GM23338 (cell line): ENCODE data around the gene SRSF8. TPM values are rescaled to one million over a fixed set of nuclear protein-coding genes. Genes with fewer than 3 reads are reported as not detected.

Experiments
- ATAC-seq: fragments of 200-7000 bp; cut with Tn5 transposase; 3 replicates; pipeline ENCODE4 v1.9.1; 2020
- DNase-seq: peaks from one replicate; pipeline ENCODE4 v3.0.0-alpha.2; 2015; ENCODE audit warnings: low spot score
- H2AFZ ChIP-seq: fragments of 200-600 bp; sonication (generic); 2 replicates; pipeline ENCODE4 v1.8.0; 2016; ENCODE audit warnings: antibody characterized with exemption, mild to moderate bottlenecking, moderate library complexity
- H3F3A ChIP-seq: fragments of 200-600 bp; sonication (generic); replicated peaks from 2 replicates; pipeline ENCODE4 v1.8.0; 2017; ENCODE audit warnings: antibody characterized with exemption, mixed run types, low read depth
- H3K27ac ChIP-seq: fragments of 200-600 bp; sonication (generic); 2 replicates; pipeline ENCODE4 v1.6.1; 2016; ENCODE audit warnings: low read depth
- H3K27me3 ChIP-seq: fragments of 200-600 bp; sonication (generic); 2 replicates; pipeline ENCODE4 v1.8.0; 2016; ENCODE audit warnings: mild to moderate bottlenecking, mixed run types, moderate library complexity; ENCODE audit not compliant: insufficient read depth
- H3K36me3 ChIP-seq: fragments of 200-600 bp; sonication (generic); 2 replicates; pipeline ENCODE4 v1.8.0; 2016; ENCODE audit warnings: mild to moderate bottlenecking; ENCODE audit not compliant: insufficient read depth
- H3K4me1 ChIP-seq: fragments of 200-600 bp; sonication (generic); 2 replicates; pipeline ENCODE4 v1.8.0; 2016; ENCODE audit warnings: mild to moderate bottlenecking, moderate library complexity; ENCODE audit not compliant: insufficient read depth
- H3K4me2 ChIP-seq: fragments of 200-600 bp; sonication (generic); 2 replicates; pipeline ENCODE4 v1.7.1; 2017; ENCODE audit warnings: mixed run types
- H3K4me3 ChIP-seq: fragments of 200-600 bp; sonication (generic); 2 replicates; pipeline ENCODE4 v1.6.1; 2016; ENCODE audit warnings: mixed run types
- H3K79me2 ChIP-seq: fragments of 200-600 bp; sonication (generic); replicated peaks from 2 replicates; pipeline ENCODE4 v1.8.0; 2017; ENCODE audit warnings: mild to moderate bottlenecking; ENCODE audit not compliant: insufficient read depth
- H3K9me2 ChIP-seq: fragments of 200-600 bp; sonication (generic); 2 replicates; pipeline ENCODE4 v1.8.0; 2017; ENCODE audit not compliant: insufficient read depth
- H4K20me1 ChIP-seq: fragments of 200-600 bp; sonication (generic); replicated peaks from 2 replicates; pipeline ENCODE4 v1.8.0; 2017; ENCODE audit warnings: mild to moderate bottlenecking; ENCODE audit not compliant: insufficient read depth
- H3K27ac Mint-ChIP-seq: 2 replicates; pipeline ENCODE4 v1.8.0; 2020; ENCODE audit warnings: inconsistent platforms, mild to moderate bottlenecking, moderate library complexity, mixed read lengths
- H3K27me3 Mint-ChIP-seq: 3 replicates; pipeline ENCODE4 v1.8.0; 2022; ENCODE audit warnings: low read depth, mild to moderate bottlenecking, moderate library complexity, mixed read lengths, inconsistent platforms; ENCODE audit not compliant: insufficient read depth, poor library complexity
- H3K36me3 Mint-ChIP-seq: 3 replicates; pipeline ENCODE4 v1.8.0; 2021; ENCODE audit warnings: low read depth, mild to moderate bottlenecking, inconsistent platforms, moderate library complexity, mixed read lengths
- H3K4me1 Mint-ChIP-seq: 3 replicates; pipeline ENCODE4 v1.8.0; 2020; ENCODE audit warnings: mild to moderate bottlenecking, inconsistent platforms, mixed read lengths
- H3K4me3 Mint-ChIP-seq: 3 replicates; pipeline ENCODE4 v1.8.0; 2021; ENCODE audit warnings: moderate library complexity, mild to moderate bottlenecking, inconsistent platforms, mixed read lengths
- H3K9me3 Mint-ChIP-seq: 3 replicates; pipeline ENCODE4 v1.8.0; 2020; ENCODE audit warnings: moderate library complexity, mild to moderate bottlenecking, inconsistent platforms, mixed read lengths
- EZH2 ChIP-seq: fragments of 200-600 bp; sonication (generic); IDR thresholded peaks from one replicate; pipeline ENCODE4 v1.8.0; 2017; ENCODE audit warnings: antibody characterized with exemption, mild to moderate bottlenecking, low read depth; ENCODE audit not compliant: unreplicated experiment
- EZH2phosphoT487 ChIP-seq: fragments of 200-600 bp; sonication (generic); IDR thresholded peaks from one replicate; pipeline ENCODE4 v1.8.1; 2018; ENCODE audit warnings: antibody characterized with exemption; ENCODE audit not compliant: unreplicated experiment
- JUNB ChIP-seq: IDR thresholded peaks from one replicate; pipeline ENCODE4 v1.6.1; 2016; ENCODE audit warnings: antibody characterized with exemption; ENCODE audit not compliant: unreplicated experiment
- STAT1 ChIP-seq: IDR thresholded peaks from one replicate; pipeline ENCODE4 v1.6.1; 2016; ENCODE audit warnings: antibody characterized with exemption; ENCODE audit not compliant: unreplicated experiment
- ZNF114 ChIP-seq: fragments of 250-450 bp; sonication (Bioruptor Pico); IDR thresholded peaks from 2 replicates; pipeline ENCODE4 v1.5.0; 2020; ENCODE audit warnings: mild to moderate bottlenecking, moderate library complexity
- ZNF331 ChIP-seq: fragments of 250-450 bp; sonication (Bioruptor Pico); IDR thresholded peaks from 2 replicates; pipeline ENCODE4 v1.5.0; 2020; ENCODE audit warnings: low read depth, mild to moderate bottlenecking, moderate library complexity
- polyA plus RNA-seq: library from polyadenylated mRNA; unstranded; fragments of >200 nt; fragmentation: Nextera tagmentation; extraction: Ambion mirVana; gene quantifications from 2 replicates; pipeline ENCODE4 v1.2.1, GENCODE V29; 2016
- total RNA-seq: library from RNA; depleted of rRNA; stranded (reverse); fragments of >200 nt; shearing (Covaris generic); gene quantifications from 2 replicates; pipeline ENCODE4 v1.2.3, GENCODE V29; 2014
- TF ChIP-seq, protein P1 (sequence below), 2 experiments: fragments of 200-600 bp in 1 of 2; sonication (generic) in 1 of 2; conservative IDR thresholded peaks; 2 replicates each; pipeline versions ENCODE4 v1.5.1 to v1.6.1; 2016 to 2017; ENCODE audit warnings: antibody characterized with exemption in 2 of 2, low read depth in 2 of 2, mild to moderate bottlenecking in 2 of 2, moderate library complexity in 1 of 2
- TF ChIP-seq, protein P2 (sequence below): IDR thresholded peaks from 2 replicates; pipeline ENCODE4 v1.6.1; 2016; ENCODE audit warnings: antibody characterized with exemption
- TF ChIP-seq, protein P3 (sequence below): IDR thresholded peaks from one replicate; pipeline ENCODE4 v1.6.1; 2018; ENCODE audit warnings: antibody characterized with exemption; ENCODE audit not compliant: unreplicated experiment

The SRSF8 gene
- total and polyA plus RNA-seq, 2 experiments from 2014 or later: 12.6 to 19.9 TPM

DNA sequence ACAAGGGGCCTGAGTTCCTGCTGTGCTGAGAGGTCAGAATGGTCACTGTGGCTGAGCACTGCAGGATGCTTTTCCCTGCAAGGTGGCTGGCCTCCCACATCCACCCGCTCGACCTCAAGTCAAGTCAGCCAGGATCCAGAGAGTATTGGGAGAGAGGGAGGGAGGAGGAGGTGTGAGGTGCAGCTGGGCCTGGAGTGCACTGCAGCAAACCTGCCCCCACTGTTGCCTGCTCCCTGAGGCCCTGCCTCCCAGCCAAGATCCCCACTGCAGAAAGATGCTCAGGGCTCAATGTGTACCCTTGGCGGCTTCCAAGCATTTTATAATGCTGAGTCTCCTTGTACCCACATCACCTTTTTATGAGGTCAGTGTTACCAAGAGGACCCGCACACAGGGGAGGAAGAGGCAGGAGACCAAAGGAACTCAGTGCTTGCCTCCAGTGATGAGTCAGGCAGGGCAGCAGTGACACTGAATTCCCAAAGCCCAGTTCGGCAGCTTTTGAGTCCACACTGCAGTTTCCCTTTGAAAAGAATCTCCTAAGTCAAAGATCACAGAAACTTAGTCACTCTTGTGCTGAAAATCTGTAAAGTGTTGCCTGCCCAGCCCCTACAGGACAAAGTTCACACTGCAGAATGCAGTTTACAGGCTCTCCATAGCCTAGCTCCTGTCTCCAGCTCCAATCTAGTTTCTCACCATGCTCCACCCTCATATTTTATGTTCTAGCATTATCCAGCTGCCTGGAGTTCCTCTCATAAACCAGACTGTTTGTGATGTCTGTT lies 26.0 kb downstream of the SRSF8 start:
- H3K4me1 ChIP-seq: peaks cover 20% of the 10 kb centered on the region
- no peaks in the 10 kb centered on the region for H3K79me2 ChIP-seq
- Mint-ChIP-seq H3K27me3 (peaks cover 20% of the 10 kb centered on the region), H3K4me3 (peak overlapping the region; percentile 13; the same call in 1 of the 3 replicates), H3K36me3 (no peaks in the 10 kb centered on the region; the same call in 2 of the 3 replicates), H3K27ac (no peak overlapping the region), H3K9me3 (no peaks in the 10 kb centered on the region), H3K4me1 (peaks cover 39% of the 10 kb centered on the region)
- no peak overlapping the region for H2AFZ ChIP-seq
- TF ChIP-seq, protein P1, sequence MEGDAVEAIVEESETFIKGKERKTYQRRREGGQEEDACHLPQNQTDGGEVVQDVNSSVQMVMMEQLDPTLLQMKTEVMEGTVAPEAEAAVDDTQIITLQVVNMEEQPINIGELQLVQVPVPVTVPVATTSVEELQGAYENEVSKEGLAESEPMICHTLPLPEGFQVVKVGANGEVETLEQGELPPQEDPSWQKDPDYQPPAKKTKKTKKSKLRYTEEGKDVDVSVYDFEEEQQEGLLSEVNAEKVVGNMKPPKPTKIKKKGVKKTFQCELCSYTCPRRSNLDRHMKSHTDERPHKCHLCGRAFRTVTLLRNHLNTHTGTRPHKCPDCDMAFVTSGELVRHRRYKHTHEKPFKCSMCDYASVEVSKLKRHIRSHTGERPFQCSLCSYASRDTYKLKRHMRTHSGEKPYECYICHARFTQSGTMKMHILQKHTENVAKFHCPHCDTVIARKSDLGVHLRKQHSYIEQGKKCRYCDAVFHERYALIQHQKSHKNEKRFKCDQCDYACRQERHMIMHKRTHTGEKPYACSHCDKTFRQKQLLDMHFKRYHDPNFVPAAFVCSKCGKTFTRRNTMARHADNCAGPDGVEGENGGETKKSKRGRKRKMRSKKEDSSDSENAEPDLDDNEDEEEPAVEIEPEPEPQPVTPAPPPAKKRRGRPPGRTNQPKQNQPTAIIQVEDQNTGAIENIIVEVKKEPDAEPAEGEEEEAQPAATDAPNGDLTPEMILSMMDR (conservative IDR thresholded peaks at IDR 0.05; ENCODE audit: low read depth in 2 of 2): peak; percentile 40 to 54
- no peak for TF ChIP-seq ZNF114
- no peak for TF ChIP-seq JUNB
- no peak for TF ChIP-seq EZH2phosphoT487
- H3K27me3 ChIP-seq: peaks cover 36% of the 10 kb centered on the region
- DNase-seq (peak; percentile 57), ATAC-seq (peak; percentile 8; the same call in 2 of the 3 replicates)
- no peak overlapping the region for H3K4me2 ChIP-seq
- no peak overlapping the region for H3K4me3 ChIP-seq
- H3K27ac ChIP-seq: no peak overlapping the region
- H4K20me1 ChIP-seq: no peaks in the 10 kb centered on the region; the same call in 1 of the 2 replicates
- no peaks in the 10 kb centered on the region for H3K36me3 ChIP-seq
- no peaks in the 10 kb centered on the region for H3K9me2 ChIP-seq
- peaks cover 4% of the 10 kb centered on the region; the same call in 1 of the 2 replicates for H3F3A ChIP-seq

DNA sequence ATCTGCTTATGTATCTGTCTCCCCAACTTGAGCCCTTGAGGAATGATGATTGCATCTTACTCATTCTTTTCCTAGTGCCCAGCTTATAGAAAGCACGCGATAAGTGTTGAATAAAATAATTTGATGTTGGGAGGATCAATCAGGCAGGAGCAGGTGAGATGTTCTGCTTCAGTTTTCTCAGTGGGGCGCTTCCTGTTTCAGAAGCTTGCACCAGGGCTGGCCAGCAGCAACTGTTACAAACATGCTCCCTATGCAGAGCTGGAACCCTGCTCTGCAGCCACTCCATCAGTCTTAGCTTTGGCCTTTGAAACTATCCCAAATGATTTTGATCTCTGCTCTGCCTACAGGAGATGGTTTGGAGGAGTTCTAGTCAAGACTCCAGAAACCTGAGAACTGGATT lies 26.8 kb downstream of the SRSF8 start:
- H3K36me3 ChIP-seq: no peaks in the 10 kb centered on the region
- Mint-ChIP-seq H3K9me3 (no peaks in the 10 kb centered on the region), H3K36me3 (no peaks in the 10 kb centered on the region; the same call in 2 of the 3 replicates), H3K4me3 (no peak overlapping the region; the same call in 2 of the 3 replicates), H3K27me3 (peaks cover 20% of the 10 kb centered on the region), H3K4me1 (peaks cover 39% of the 10 kb centered on the region), H3K27ac (no peak overlapping the region)
- DNase-seq (no peak), ATAC-seq (no peak)
- H3K4me3 ChIP-seq: no peak overlapping the region
- H3K27ac ChIP-seq: no peak overlapping the region
- H2AFZ ChIP-seq: no peak overlapping the region
- H3K79me2 ChIP-seq: no peaks in the 10 kb centered on the region
- H3K27me3 ChIP-seq: peaks cover 31% of the 10 kb centered on the region
- peaks cover 3% of the 10 kb centered on the region; the same call in 1 of the 2 replicates for H3F3A ChIP-seq
- peaks cover 17% of the 10 kb centered on the region for H3K4me1 ChIP-seq
- H3K9me2 ChIP-seq: no peaks in the 10 kb centered on the region
- no peaks in the 10 kb centered on the region; the same call in 1 of the 2 replicates for H4K20me1 ChIP-seq
- H3K4me2 ChIP-seq: no peak overlapping the region
- TF ChIP-seq EZH2 (no peak), ZNF331 (CRISPR knock-in tag) (no peak), ZNF114 (no peak), STAT1 (no peak)
- TF ChIP-seq, protein P2, sequence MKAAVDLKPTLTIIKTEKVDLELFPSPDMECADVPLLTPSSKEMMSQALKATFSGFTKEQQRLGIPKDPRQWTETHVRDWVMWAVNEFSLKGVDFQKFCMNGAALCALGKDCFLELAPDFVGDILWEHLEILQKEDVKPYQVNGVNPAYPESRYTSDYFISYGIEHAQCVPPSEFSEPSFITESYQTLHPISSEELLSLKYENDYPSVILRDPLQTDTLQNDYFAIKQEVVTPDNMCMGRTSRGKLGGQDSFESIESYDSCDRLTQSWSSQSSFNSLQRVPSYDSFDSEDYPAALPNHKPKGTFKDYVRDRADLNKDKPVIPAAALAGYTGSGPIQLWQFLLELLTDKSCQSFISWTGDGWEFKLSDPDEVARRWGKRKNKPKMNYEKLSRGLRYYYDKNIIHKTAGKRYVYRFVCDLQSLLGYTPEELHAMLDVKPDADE: no peak
- TF ChIP-seq, protein P3, sequence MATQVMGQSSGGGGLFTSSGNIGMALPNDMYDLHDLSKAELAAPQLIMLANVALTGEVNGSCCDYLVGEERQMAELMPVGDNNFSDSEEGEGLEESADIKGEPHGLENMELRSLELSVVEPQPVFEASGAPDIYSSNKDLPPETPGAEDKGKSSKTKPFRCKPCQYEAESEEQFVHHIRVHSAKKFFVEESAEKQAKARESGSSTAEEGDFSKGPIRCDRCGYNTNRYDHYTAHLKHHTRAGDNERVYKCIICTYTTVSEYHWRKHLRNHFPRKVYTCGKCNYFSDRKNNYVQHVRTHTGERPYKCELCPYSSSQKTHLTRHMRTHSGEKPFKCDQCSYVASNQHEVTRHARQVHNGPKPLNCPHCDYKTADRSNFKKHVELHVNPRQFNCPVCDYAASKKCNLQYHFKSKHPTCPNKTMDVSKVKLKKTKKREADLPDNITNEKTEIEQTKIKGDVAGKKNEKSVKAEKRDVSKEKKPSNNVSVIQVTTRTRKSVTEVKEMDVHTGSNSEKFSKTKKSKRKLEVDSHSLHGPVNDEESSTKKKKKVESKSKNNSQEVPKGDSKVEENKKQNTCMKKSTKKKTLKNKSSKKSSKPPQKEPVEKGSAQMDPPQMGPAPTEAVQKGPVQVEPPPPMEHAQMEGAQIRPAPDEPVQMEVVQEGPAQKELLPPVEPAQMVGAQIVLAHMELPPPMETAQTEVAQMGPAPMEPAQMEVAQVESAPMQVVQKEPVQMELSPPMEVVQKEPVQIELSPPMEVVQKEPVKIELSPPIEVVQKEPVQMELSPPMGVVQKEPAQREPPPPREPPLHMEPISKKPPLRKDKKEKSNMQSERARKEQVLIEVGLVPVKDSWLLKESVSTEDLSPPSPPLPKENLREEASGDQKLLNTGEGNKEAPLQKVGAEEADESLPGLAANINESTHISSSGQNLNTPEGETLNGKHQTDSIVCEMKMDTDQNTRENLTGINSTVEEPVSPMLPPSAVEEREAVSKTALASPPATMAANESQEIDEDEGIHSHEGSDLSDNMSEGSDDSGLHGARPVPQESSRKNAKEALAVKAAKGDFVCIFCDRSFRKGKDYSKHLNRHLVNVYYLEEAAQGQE: no peak
